Gastroesophageal sphincter (tissue), 4 donors: ENCODE measurements around the gene DEDD2. TPM values are rescaled to one million over a fixed set of nuclear protein-coding genes. Genes with fewer than 3 reads are reported as not detected.

Experiments used
- ATAC-seq: fragments of 150-250 bp; one replicate; pipeline ENCODE4 v1.9.1; 2016; ENCODE audit warnings: mild to moderate bottlenecking, moderate library complexity
- H3K27ac ChIP-seq, 4 donors: fragments of 200-600 bp; sonication (generic) in 3 of 4; 1 replicate in 3 of 4; 2 replicates in 1 of 4; pipeline ENCODE4 v1.5.1; 2016 to 2019
- H3K27me3 ChIP-seq: fragments of 200-600 bp; sonication (generic); one replicate; pipeline ENCODE4 v1.5.1; 2019
- H3K36me3 ChIP-seq, 2 donors: fragments of 200-600 bp; sonication (generic); one replicate each; pipeline ENCODE4 v1.5.1; 2019; ENCODE audit warnings: control low read depth in 1 of 2
- H3K4me1 ChIP-seq, 3 donors: fragments of 200-600 bp; sonication (generic); 1 replicate in 2 of 3; 2 replicates in 1 of 3; pipeline ENCODE4 v1.5.1; 2016 to 2019; ENCODE audit warnings: control low read depth in 2 of 3
- H3K4me3 ChIP-seq, 2 donors: fragments of 200-600 bp; sonication (generic); one replicate each; pipeline ENCODE4 v1.5.1; 2019; ENCODE audit warnings: mild to moderate bottlenecking in 1 of 2, moderate library complexity in 1 of 2
- H3K9me3 ChIP-seq, 3 donors: fragments of 200-600 bp; sonication (generic); one replicate each; pipeline ENCODE4 v1.5.1; 2017 to 2019; ENCODE audit warnings: control low read depth in 2 of 3
- EP300 ChIP-seq: sonication (generic); formaldehyde crosslinking; IDR thresholded peaks from one replicate; pipeline ENCODE4 v1.6.1; 2017; ENCODE audit warnings: antibody characterized with exemption, mild to moderate bottlenecking
- POLR2A ChIP-seq, 2 donors: fragments of 450-650 bp; IDR thresholded peaks; one replicate each; pipeline ENCODE4 v1.6.1; 2017; ENCODE audit warnings: antibody characterized with exemption in 2 of 2, mild to moderate bottlenecking in 2 of 2, moderate library complexity in 1 of 2
- POLR2AphosphoS5 ChIP-seq: sonication (generic); formaldehyde crosslinking; IDR thresholded peaks from one replicate; pipeline ENCODE4 v1.6.1; 2017; ENCODE audit warnings: antibody characterized with exemption
- WGBS, 2 donors: methylation state at CpG; one replicate each; pipeline ENCODE4 v1.1.5; 2018; ENCODE audit warnings: low coverage in 1 of 2; 5-methylcytosine and 5-hydroxymethylcytosine counted together
- total RNA-seq, 4 donors: library from RNA; depleted of rRNA; stranded (reverse); fragments of >200 nt; gene quantifications; one replicate each; pipeline ENCODE4 v1.1.0, GENCODE V29; 2016
- TF ChIP-seq, protein P1 (sequence below), 4 experiments: fragments of 200-600 bp in 2 of 4; fragments of 450-650 bp in 2 of 4; sonication (generic) in 1 of 4; IDR thresholded peaks; one replicate each; pipeline ENCODE4 v1.5.1; 2017 to 2019; ENCODE audit warnings: antibody characterized with exemption in 4 of 4, mild to moderate bottlenecking in 2 of 4, moderate library complexity in 2 of 4

The DEDD2 gene
- total RNA-seq, 4 donors from 2014 or later: 31.1 to 39.3 (median 33.4) TPM

GRCh38 chr19:42254850-42255765 lies 37.6 kb upstream of the DEDD2 start, which contains the start of gene ERF:
Gene ERF, minus strand, starts transcription at chr19:42255128. Its CDS starts 129 bp downstream, at chr19:42254999.
- no peaks in the 10 kb centered on the region for H3K27me3 ChIP-seq
- peak within 1 kb of the TSS; percentile 95 to 98 (median 98) for H3K27ac ChIP-seq
- TF ChIP-seq, protein P1, sequence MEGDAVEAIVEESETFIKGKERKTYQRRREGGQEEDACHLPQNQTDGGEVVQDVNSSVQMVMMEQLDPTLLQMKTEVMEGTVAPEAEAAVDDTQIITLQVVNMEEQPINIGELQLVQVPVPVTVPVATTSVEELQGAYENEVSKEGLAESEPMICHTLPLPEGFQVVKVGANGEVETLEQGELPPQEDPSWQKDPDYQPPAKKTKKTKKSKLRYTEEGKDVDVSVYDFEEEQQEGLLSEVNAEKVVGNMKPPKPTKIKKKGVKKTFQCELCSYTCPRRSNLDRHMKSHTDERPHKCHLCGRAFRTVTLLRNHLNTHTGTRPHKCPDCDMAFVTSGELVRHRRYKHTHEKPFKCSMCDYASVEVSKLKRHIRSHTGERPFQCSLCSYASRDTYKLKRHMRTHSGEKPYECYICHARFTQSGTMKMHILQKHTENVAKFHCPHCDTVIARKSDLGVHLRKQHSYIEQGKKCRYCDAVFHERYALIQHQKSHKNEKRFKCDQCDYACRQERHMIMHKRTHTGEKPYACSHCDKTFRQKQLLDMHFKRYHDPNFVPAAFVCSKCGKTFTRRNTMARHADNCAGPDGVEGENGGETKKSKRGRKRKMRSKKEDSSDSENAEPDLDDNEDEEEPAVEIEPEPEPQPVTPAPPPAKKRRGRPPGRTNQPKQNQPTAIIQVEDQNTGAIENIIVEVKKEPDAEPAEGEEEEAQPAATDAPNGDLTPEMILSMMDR (IDR thresholded peaks at IDR 0.05): peak in 2 of 4 experiments; percentile 22 to 31
- TF ChIP-seq EP300: no peak
- TF ChIP-seq POLR2AphosphoS5: peak; percentile 98
- peak; percentile 98 for TF ChIP-seq POLR2A (IDR thresholded peaks at IDR 0.05)
- peak; percentile 84 for ATAC-seq
- peaks cover 0 to 55% (median 34%) of the 10 kb centered on the region in 3 donors for H3K4me1 ChIP-seq
- no peaks in the 10 kb centered on the region for H3K36me3 ChIP-seq
- H3K4me3 ChIP-seq: peak within 1 kb of the TSS; percentile 72 to 87
- WGBS, 2 donors: 0% methylated on average over 3 of the region's 75 CpGs; no CpG with 5 or more reads in 1 of the 2 donors
- no peaks in the 10 kb centered on the region for H3K9me3 ChIP-seq

DNA sequence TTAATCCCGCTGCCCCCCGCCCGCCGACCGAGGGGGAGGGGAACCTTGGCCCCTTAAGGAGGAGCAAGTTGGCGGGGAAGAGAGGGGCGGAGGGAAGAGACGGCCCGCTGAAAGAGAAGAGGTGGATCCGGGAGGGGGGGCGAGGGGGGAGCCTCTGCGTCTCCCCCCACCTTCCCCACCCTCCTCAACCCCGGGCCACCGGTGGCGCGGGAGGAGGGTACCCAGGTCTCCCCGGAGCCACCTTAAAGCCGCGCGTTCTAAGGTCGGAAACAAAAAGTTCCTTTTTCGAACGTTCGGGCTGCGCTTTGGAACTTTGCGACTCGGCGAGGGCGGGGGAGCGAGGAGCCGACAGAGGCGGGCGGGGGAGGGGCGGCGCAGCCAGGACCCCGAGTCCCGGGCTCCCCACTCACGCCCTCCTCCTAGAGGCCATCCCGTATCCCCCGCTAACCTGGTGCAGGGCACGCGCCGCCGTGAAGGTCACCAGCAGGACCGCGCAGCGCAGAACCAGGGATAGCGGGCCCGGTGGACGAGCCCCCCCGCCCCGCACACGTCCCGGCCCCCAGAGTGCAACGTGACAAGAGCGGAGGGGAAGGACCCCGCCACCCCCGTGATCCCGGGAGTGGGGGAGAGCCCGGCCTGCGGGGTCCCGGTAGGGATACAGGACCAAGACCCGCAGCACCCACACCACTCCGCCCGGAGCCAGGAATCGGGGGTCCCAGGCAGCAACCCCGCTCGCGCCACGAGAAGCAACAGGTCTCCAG lies 36.8 kb upstream of the DEDD2 start:
- Histone ChIP-seq H3K4me1 (peaks cover 0 to 63% (median 40%) of the 10 kb centered on the region in 3 donors), H3K4me3 (peak overlapping the region; percentile 72 to 87)
- WGBS, 2 donors: 0 to 2% methylated on average over 6 to 10 of the region's 70 CpGs

DNA sequence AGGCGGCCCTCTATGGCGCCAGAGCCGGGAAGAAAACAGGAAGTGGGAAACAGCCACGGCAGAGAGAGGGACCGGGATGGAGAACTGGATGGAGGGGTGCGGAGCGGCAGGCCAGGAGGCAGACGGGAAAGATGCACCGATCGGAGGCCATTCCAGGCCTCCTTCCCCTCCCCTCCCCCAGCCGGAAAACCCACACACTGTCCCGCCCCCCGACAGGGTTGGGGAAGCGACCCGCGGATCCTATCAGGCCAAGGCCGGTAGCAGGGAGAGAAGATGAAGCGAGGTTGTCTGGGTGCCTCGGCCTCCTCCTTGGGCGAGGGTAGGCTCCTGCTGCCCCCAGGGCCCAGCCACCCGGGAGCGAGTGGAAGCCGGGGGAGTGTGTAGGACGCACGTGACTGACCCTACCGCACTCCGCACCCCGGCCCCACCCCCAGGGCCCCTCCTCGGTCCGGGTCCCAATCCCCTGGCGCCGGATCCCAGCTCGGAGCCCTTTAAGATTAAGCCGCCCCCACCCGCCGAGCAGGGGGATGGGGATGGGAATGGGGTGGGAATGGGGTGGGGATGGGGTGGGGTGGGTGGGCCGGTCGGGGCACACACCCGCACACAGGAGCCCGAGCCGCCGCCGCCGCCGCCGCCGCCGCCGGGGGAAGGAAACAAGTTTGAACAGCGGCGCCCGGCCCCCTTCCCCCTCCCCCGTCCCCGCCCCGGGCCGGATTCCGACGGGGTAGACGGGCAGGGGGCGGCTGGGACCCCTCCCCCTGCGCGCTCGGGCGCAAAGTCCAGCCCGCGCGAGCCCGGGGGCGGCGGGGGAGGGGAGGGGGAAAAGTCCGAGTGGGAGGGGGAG lies 36.0 kb upstream of the DEDD2 start:
- ATAC-seq: peak; percentile 15

More for the DNA sequence above, 36.8 kb upstream of the DEDD2 start:
- H3K36me3 ChIP-seq: peaks cover 0 to 8% of the 10 kb centered on the region in 2 donors
- H3K27me3 ChIP-seq: no peaks in the 10 kb centered on the region
- no peaks in the 10 kb centered on the region for H3K9me3 ChIP-seq
- ATAC-seq: peak; percentile 32
- H3K27ac ChIP-seq: peak overlapping the region; percentile 95 to 98 (median 98)
- TF ChIP-seq, protein P1 (IDR thresholded peaks at IDR 0.05): peak in 1 of 4 experiments; percentile 13
- TF ChIP-seq EP300: no peak
- peak in 1 of 2 donors; percentile 4 for TF ChIP-seq POLR2A (IDR thresholded peaks at IDR 0.05)
- TF ChIP-seq POLR2AphosphoS5: peak; percentile 38

DNA sequence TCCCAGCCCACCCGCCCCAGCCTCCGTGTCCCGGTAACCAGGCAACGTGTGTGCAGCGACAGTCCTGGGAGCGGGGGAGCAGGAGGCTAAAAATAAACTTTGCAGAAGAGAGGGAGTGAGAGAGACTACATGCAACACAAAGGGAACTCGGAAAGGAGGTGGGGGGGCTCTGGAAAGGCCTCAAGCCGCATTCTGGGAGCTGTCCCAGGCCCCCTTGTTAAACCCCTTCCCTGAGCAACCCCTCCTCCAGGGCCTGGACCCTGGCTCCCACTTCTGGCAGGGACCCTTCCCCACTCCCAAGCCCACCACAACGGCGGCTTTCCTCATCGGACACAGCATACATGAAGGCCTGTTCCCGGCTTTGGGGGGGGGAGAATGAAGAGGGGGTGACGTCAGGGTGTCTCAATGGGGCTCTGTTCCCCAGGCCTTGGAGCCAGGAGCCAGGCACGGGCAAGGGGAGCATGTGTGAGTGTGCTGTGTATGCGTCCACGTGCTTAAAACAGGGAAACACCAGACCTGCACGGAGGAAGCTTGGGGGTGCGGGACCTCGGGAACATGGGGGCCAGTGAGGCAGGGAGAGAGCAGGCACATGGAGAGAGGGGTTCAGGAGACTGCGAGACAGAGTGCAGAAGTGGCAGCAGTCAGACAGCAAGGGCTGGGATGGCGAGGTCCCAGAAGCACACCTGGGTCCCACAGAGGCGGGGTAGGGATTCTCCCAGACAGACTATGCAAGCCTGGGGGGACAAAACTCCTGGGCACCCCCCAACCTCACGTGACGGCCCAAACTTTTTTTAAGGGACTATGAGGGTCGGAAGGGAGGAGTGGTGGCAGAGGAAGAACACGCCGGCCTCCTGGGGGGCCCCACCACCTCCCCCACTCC lies 35.1 kb upstream of the DEDD2 start:
- H3K27me3 ChIP-seq: no peaks in the 10 kb centered on the region
- peak overlapping the region; percentile 72 to 87 for H3K4me3 ChIP-seq
- WGBS, 2 donors: 0 to 2% methylated on average over 8 to 14 of the region's 27 CpGs
- no peaks in the 10 kb centered on the region for H3K9me3 ChIP-seq
- H3K36me3 ChIP-seq: peaks cover 0 to 25% of the 10 kb centered on the region in 2 donors
- peak overlapping the region; percentile 95 to 98 (median 98) for H3K27ac ChIP-seq
- TF ChIP-seq EP300 (no peak), POLR2AphosphoS5 (peak; percentile 8), POLR2A (IDR thresholded peaks at IDR 0.05) (peak in 1 of 2 donors; percentile 10)
- TF ChIP-seq, protein P1 (IDR thresholded peaks at IDR 0.05): no peak
- no peak for ATAC-seq
- H3K4me1 ChIP-seq: peaks cover 0 to 80% (median 40%) of the 10 kb centered on the region in 3 donors

More for the DNA sequence above, 36.0 kb upstream of the DEDD2 start:
- TF ChIP-seq EP300 (no peak), POLR2A (IDR thresholded peaks at IDR 0.05) (peak; percentile 25 to 29), POLR2AphosphoS5 (peak; percentile 18)
- WGBS, 2 donors: 0% methylated on average over 18 of the region's 71 CpGs; no CpG with 5 or more reads in 1 of the 2 donors
- H3K4me3 ChIP-seq: peak overlapping the region; percentile 72 to 87
- H3K36me3 ChIP-seq: peaks cover 0 to 16% of the 10 kb centered on the region in 2 donors
- H3K4me1 ChIP-seq: peaks cover 0 to 71% (median 40%) of the 10 kb centered on the region in 3 donors
- H3K27ac ChIP-seq: peak overlapping the region; percentile 95 to 98 (median 98)
- H3K9me3 ChIP-seq: no peaks in the 10 kb centered on the region
- H3K27me3 ChIP-seq: no peaks in the 10 kb centered on the region
